ENCODE data around the gene SOWAHD. TPM values are rescaled to one million over a fixed set of nuclear protein-coding genes. Genes with fewer than 3 reads are reported as not detected.

Gene SOWAHD
- total RNA-seq, 4 donors from 2014 or later, result 1.3 to 2.7 (median 2.5) TPM; not detected in 1

GRCh38 chrX:119726900-119727555, 31.4 kb upstream of the SOWAHD start:
- TF ChIP-seq POLR2A (IDR thresholded peaks at IDR 0.05) (no peak), CTCF (IDR thresholded peaks at IDR 0.05) (no peak)
- H3K4me3 ChIP-seq, result no peak overlapping the region
- no peak for DNase-seq
- H3K9me3 ChIP-seq, result no peaks in the 10 kb centered on the region
- no peaks in the 10 kb centered on the region for H3K36me3 ChIP-seq
- no peaks in the 10 kb centered on the region for H3K4me1 ChIP-seq
- no peak overlapping the region for H3K27ac ChIP-seq
- no peaks in the 10 kb centered on the region for H3K27me3 ChIP-seq

GRCh38 chrX:119728487-119728886, 29.9 kb upstream of the SOWAHD start:
- Histone ChIP-seq H3K4me1 (no peaks in the 10 kb centered on the region), H3K27me3 (no peaks in the 10 kb centered on the region), H3K9me3 (no peaks in the 10 kb centered on the region), H3K4me3 (no peak overlapping the region), H3K27ac (no peak overlapping the region), H3K36me3 (no peaks in the 10 kb centered on the region)
- peak in 2 of 6 experiments; percentile 12 to 17 for TF ChIP-seq CTCF (IDR thresholded peaks at IDR 0.05)
- no peak for TF ChIP-seq POLR2A (IDR thresholded peaks at IDR 0.05)
- no peak for DNase-seq

- H3K4me3 ChIP-seq, result no peak overlapping the region
- TF ChIP-seq CTCF (IDR thresholded peaks at IDR 0.05) (peak; percentile 48 to 67 (median 57)), POLR2A (IDR thresholded peaks at IDR 0.05) (no peak)
- no peaks in the 10 kb centered on the region for H3K27me3 ChIP-seq
- H3K9me3 ChIP-seq, result no peaks in the 10 kb centered on the region
- peak; percentile 46 to 85 (median 58) for DNase-seq
- H3K4me1 ChIP-seq, result no peaks in the 10 kb centered on the region
- H3K36me3 ChIP-seq, result no peaks in the 10 kb centered on the region
- H3K27ac ChIP-seq, result no peak overlapping the region
These were observed 28.8 kb upstream of the SOWAHD start for GRCh38 chrX:119729408-119730201.

GRCh38 chrX:119734897-119735339, 23.5 kb upstream of the SOWAHD start:
- TF ChIP-seq CTCF (IDR thresholded peaks at IDR 0.05), result no peak
- no peak for TF ChIP-seq POLR2A (IDR thresholded peaks at IDR 0.05)
- DNase-seq, result peak in 1 of 3 donors; percentile 44
- no peaks in the 10 kb centered on the region for H3K27me3 ChIP-seq
- no peaks in the 10 kb centered on the region for H3K4me1 ChIP-seq
- H3K36me3 ChIP-seq, result no peaks in the 10 kb centered on the region
- no peak overlapping the region for H3K27ac ChIP-seq
- H3K4me3 ChIP-seq, result no peak overlapping the region
- H3K9me3 ChIP-seq, result no peaks in the 10 kb centered on the region

- H3K27ac ChIP-seq, result no peak overlapping the region
- no peaks in the 10 kb centered on the region for H3K4me1 ChIP-seq
- DNase-seq, result no peak
- H3K9me3 ChIP-seq, result no peaks in the 10 kb centered on the region
- no peaks in the 10 kb centered on the region for H3K36me3 ChIP-seq
- no peak overlapping the region for H3K4me3 ChIP-seq
- no peaks in the 10 kb centered on the region for H3K27me3 ChIP-seq
- no peak for TF ChIP-seq CTCF (IDR thresholded peaks at IDR 0.05)
- no peak for TF ChIP-seq POLR2A (IDR thresholded peaks at IDR 0.05)
These were observed 22.9 kb upstream of the SOWAHD start for GRCh38 chrX:119735467-119735866.
